CD14-positive monocyte (primary cell): ENCODE data around the gene FAM228A. TPM values are rescaled to one million over a fixed set of nuclear protein-coding genes. Genes with fewer than 3 reads are reported as not detected.

Source experiments
- DNase-seq, 3 donors: peaks; one replicate each; pipeline ENCODE4 v3.0.0-alpha.2; 2011 to 2022
- H2AFZ ChIP-seq: 2 replicates; pipeline ENCODE4 v1.6.0; 2012; ENCODE audit warnings: mild to moderate bottlenecking, low read depth, low read length, inconsistent platforms; ENCODE audit not compliant: insufficient read depth, poor library complexity, severe bottlenecking
- H3K27ac ChIP-seq, 2 donors: 1 replicate in 1 of 2; 2 replicates in 1 of 2; pipeline ENCODE4 v1.5.1; 2012 to 2013; ENCODE audit warnings: low read length in 2 of 2, control low read depth in 1 of 2, inconsistent platforms in 1 of 2, low read depth in 1 of 2, mild to moderate bottlenecking in 1 of 2
- H3K27me3 ChIP-seq, 2 donors: one replicate each; pipeline versions ENCODE4 v1.6.0 to v1.6.1; 2011 to 2013; ENCODE audit warnings: low read length in 2 of 2; ENCODE audit not compliant: control insufficient read depth in 2 of 2, insufficient read depth in 2 of 2
- H3K36me3 ChIP-seq, 2 donors: replicated peaks in 1 of 2; 1 replicate in 1 of 2; 2 replicates in 1 of 2; pipeline versions ENCODE4 v1.5.1 to v1.6.1; 2012 to 2013; ENCODE audit warnings: low read length in 2 of 2, control low read depth in 1 of 2, inconsistent platforms in 1 of 2, mild to moderate bottlenecking in 1 of 2; ENCODE audit not compliant: insufficient read depth in 2 of 2, control insufficient read depth in 1 of 2
- H3K4me1 ChIP-seq, 2 donors: 1 replicate in 1 of 2; 2 replicates in 1 of 2; pipeline versions ENCODE4 v1.5.1 to v1.6.1; 2012 to 2013; ENCODE audit warnings: low read length in 2 of 2, control low read depth in 1 of 2, inconsistent platforms in 1 of 2, mild to moderate bottlenecking in 1 of 2, moderate library complexity in 1 of 2; ENCODE audit not compliant: insufficient read depth in 2 of 2, control insufficient read depth in 1 of 2
- H3K4me2 ChIP-seq: replicated peaks from 2 replicates; pipeline ENCODE3; 2012; ENCODE audit warnings: low read length, moderate library complexity, mild to moderate bottlenecking; ENCODE audit not compliant: poor library complexity, severe bottlenecking; ENCODE audit errors: extremely low read depth
- H3K4me3 ChIP-seq, 3 experiments: fragments of 200-600 bp in 1 of 3; sonication (generic) in 1 of 3; replicated peaks in 1 of 3; 1 replicate in 2 of 3; 2 replicates in 1 of 3; pipeline ENCODE4 v1.5.1; 2011 to 2013; ENCODE audit warnings: low read length in 3 of 3, mild to moderate bottlenecking in 3 of 3, control low read depth in 2 of 3, low read depth in 2 of 3, inconsistent platforms in 1 of 3, moderate library complexity in 1 of 3
- H3K79me2 ChIP-seq: 2 replicates; pipeline ENCODE4 v1.6.0; 2012; ENCODE audit warnings: mild to moderate bottlenecking, control low read depth, inconsistent platforms, low read length, moderate library complexity; ENCODE audit not compliant: insufficient read depth
- H3K9ac ChIP-seq: 2 replicates; pipeline ENCODE4 v1.6.0; 2017; ENCODE audit warnings: low read length, mild to moderate bottlenecking; ENCODE audit not compliant: insufficient read depth, poor library complexity, severe bottlenecking
- H3K9me3 ChIP-seq, 2 donors: replicated peaks in 1 of 2; 1 replicate in 1 of 2; 2 replicates in 1 of 2; pipeline versions ENCODE4 v1.5.1 to v1.6.1; 2012 to 2013; ENCODE audit warnings: low read length in 2 of 2, control low read depth in 1 of 2; ENCODE audit not compliant: control insufficient read depth in 1 of 2, insufficient read depth in 1 of 2
- H4K20me1 ChIP-seq: 2 replicates; pipeline ENCODE4 v1.6.0; 2012; ENCODE audit warnings: mild to moderate bottlenecking, low read length, control low read depth, moderate library complexity; ENCODE audit not compliant: insufficient read depth
- H3K27ac Mint-ChIP-seq, 7 donors: one replicate each; pipeline ENCODE4 v1.8.0; 2020; ENCODE audit warnings: mild to moderate bottlenecking in 7 of 7, mixed read lengths in 7 of 7, moderate library complexity in 6 of 7, inconsistent platforms in 2 of 7
- H3K27me3 Mint-ChIP-seq, 3 donors: one replicate each; pipeline ENCODE4 v1.8.0; 2021 to 2022; ENCODE audit warnings: low read depth in 3 of 3, mild to moderate bottlenecking in 3 of 3, mixed read lengths in 3 of 3, moderate library complexity in 3 of 3, inconsistent platforms in 1 of 3
- H3K36me3 Mint-ChIP-seq, 2 donors: one replicate each; pipeline ENCODE4 v1.8.0; 2020; ENCODE audit warnings: mixed read lengths in 2 of 2, inconsistent platforms in 1 of 2, mild to moderate bottlenecking in 1 of 2
- H3K4me1 Mint-ChIP-seq: one replicate; pipeline ENCODE4 v1.8.0; 2020; ENCODE audit warnings: mild to moderate bottlenecking, mixed read lengths
- H3K4me3 Mint-ChIP-seq, 2 donors: one replicate each; pipeline ENCODE4 v1.8.0; 2020; ENCODE audit warnings: mild to moderate bottlenecking in 2 of 2, mixed read lengths in 2 of 2, moderate library complexity in 1 of 2
- H3K9me3 Mint-ChIP-seq, 7 donors: one replicate each; pipeline ENCODE4 v1.8.0; 2020 to 2022; ENCODE audit warnings: mixed read lengths in 7 of 7, mild to moderate bottlenecking in 6 of 7, moderate library complexity in 6 of 7, inconsistent platforms in 2 of 7
- CTCF ChIP-seq: fragments of 200-600 bp; IDR thresholded peaks from one replicate; pipeline ENCODE4 v1.8.0; 2022; ENCODE audit warnings: antibody characterized with exemption, mild to moderate bottlenecking
- WGBS: methylation state at CpG from one replicate; pipeline ENCODE4 v1.1.5; 2013; ENCODE audit warnings: missing lambda C conversion rate; ENCODE audit not compliant: insufficient coverage; 5-methylcytosine and 5-hydroxymethylcytosine counted together
- intact Hi-C, 2 donors: fragments of 100-400 bp; cut with micrococcal nuclease; formaldehyde crosslinking; loops; one replicate each; pipeline versions ENCODE4 v1.15.0 to v1.15.1; 2023
- polyA plus RNA-seq, 3 donors: library from polyadenylated mRNA; depleted of rRNA in 1 of 3; unstranded in 2 of 3; stranded (reverse) in 1 of 3; fragments of 300-500 nt in 2 of 3; fragments of >200 nt in 1 of 3; fragmentation: Illumina TruSeq in 2 of 3; gene quantifications; 1 replicate in 2 of 3; 2 replicates in 1 of 3; pipeline ENCODE4 v1.2.3, GENCODE V29; 2012 to 2021

Gene FAM228A
- polyA plus RNA-seq, 3 donors: 0.09 to 0.17 TPM; not detected in 1

DNA sequence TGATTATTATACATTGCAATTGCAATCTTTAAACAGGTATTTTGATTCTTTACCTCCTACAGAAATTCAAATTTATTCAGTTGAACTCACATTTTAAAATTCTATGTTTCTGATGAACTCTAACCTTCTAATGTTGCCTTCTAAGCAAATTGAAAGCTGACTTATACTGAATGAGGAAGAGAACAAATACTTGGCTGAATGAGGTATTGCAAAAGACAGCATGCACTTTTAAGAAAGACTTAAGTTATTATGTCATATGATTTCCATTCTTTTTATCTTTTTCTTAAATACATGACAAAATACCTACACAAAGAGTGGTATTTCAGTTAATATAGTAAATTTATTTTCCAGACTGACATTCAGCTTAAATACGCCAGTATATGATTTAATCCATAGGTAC lies 64.7 kb downstream of the FAM228A start:
- Histone ChIP-seq H4K20me1 (peaks cover 26% of the 10 kb centered on the region), H3K9me3 (no peaks in the 10 kb centered on the region), H3K4me3 (no peak overlapping the region), H3K9ac (no peak overlapping the region), H3K79me2 (no peaks in the 10 kb centered on the region), H3K4me1 (no peaks in the 10 kb centered on the region), H3K36me3 (peaks cover 48 to 76% of the 10 kb centered on the region in 2 donors), H2AFZ (no peak overlapping the region), H3K27me3 (no peaks in the 10 kb centered on the region), H3K4me2 (no peak overlapping the region), H3K27ac (no peak overlapping the region)
- no peaks in the 10 kb centered on the region for H3K27me3 Mint-ChIP-seq
- no peak overlapping the region for H3K27ac Mint-ChIP-seq
- TF ChIP-seq CTCF: no peak
- H3K9me3 Mint-ChIP-seq: no peaks in the 10 kb centered on the region
- peaks cover 2% of the 10 kb centered on the region for H3K4me1 Mint-ChIP-seq
- intact Hi-C loops: no loop called here
- no peak for DNase-seq
- no peak overlapping the region for H3K4me3 Mint-ChIP-seq
- WGBS: no CpG with 5 or more reads among the region's 1 CpG
- peaks cover 53 to 65% of the 10 kb centered on the region in 2 donors for H3K36me3 Mint-ChIP-seq

Other genes with a start within 250 kb of the FAM228A start
- 10 to 100 TPM in 1 of 3 donors, 1 to 10 TPM in 2; 4.9 to 12.1 (median 7.2) TPM for gene ATAD2B, start 247.9 kb upstream of the FAM228A start, polyA plus RNA-seq
- gene UBXN2A, start 234.6 kb upstream of the FAM228A start, polyA plus RNA-seq: 1 to 10 TPM; 2.0 to 6.8 (median 5.5) TPM
- under 1 TPM in 2 of 3 donors, not detected in 1; 0.03 to 0.46 TPM for gene MFSD2B, start 165.0 kb upstream of the FAM228A start, polyA plus RNA-seq
- gene WDCP, start 127.7 kb upstream of the FAM228A start, polyA plus RNA-seq: 1 to 10 TPM in 1 of 3 donors, under 1 TPM in 2; 0.43 to 1.3 (median 0.69) TPM
- 10 to 100 TPM in 1 of 3 donors, 1 to 10 TPM in 2; 5.2 to 10.1 (median 7.2) TPM for gene FKBP1B, start 125.3 kb upstream of the FAM228A start, polyA plus RNA-seq
- 100 to 1,000 TPM in 2 of 3 donors, 10 to 100 TPM in 1; 67.6 to 172 (median 146) TPM for gene SF3B6, start 98.7 kb upstream of the FAM228A start, polyA plus RNA-seq
- 10 to 100 TPM; 24.5 to 41.7 (median 34.9) TPM for gene TP53I3, start 90.2 kb upstream of the FAM228A start, polyA plus RNA-seq
- not detected for gene PFN4, start 51.7 kb upstream of the FAM228A start, polyA plus RNA-seq
- 10 to 100 TPM in 1 of 3 donors, 1 to 10 TPM in 2; 6.5 to 16.1 (median 7.5) TPM for gene FAM228B, start 51.6 kb upstream of the FAM228A start, polyA plus RNA-seq
- gene ITSN2, start 185.5 kb downstream of the FAM228A start, polyA plus RNA-seq: 10 to 100 TPM; 26.0 to 91.1 (median 40.4) TPM